ENCODE results near the gene TH.

DNA sequence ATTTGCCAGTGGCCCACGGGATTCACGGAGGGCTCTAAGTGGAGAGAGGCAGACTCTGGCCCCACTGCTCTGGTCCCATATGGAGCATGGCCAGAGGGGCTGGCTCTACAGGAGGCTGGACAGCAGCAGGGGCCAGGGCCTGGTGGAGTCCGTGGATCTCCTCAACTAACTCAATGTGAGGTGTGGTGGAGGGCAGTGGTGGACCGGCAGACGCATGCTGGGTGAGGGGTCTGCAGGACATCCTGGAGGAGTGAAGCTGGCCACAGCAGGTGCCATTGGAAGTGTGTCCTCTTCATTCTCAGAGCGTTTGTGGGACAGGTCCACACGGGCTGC lies 48.0 kb downstream of the TH start:
- TF ChIP-seq, protein P1, sequence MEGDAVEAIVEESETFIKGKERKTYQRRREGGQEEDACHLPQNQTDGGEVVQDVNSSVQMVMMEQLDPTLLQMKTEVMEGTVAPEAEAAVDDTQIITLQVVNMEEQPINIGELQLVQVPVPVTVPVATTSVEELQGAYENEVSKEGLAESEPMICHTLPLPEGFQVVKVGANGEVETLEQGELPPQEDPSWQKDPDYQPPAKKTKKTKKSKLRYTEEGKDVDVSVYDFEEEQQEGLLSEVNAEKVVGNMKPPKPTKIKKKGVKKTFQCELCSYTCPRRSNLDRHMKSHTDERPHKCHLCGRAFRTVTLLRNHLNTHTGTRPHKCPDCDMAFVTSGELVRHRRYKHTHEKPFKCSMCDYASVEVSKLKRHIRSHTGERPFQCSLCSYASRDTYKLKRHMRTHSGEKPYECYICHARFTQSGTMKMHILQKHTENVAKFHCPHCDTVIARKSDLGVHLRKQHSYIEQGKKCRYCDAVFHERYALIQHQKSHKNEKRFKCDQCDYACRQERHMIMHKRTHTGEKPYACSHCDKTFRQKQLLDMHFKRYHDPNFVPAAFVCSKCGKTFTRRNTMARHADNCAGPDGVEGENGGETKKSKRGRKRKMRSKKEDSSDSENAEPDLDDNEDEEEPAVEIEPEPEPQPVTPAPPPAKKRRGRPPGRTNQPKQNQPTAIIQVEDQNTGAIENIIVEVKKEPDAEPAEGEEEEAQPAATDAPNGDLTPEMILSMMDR (conservative IDR thresholded peaks at IDR 0.05; ENCODE audit: low read length) = no peak
- TF ChIP-seq EZH2phosphoT487 (IDR thresholded peaks at IDR 0.05; ENCODE audit: borderline replicate concordance) = no peak
